HL-60 (cell line): ENCODE measurements around the gene CLPTM1L.

Experiments
- DNase-seq, 2 experiments: peaks; one replicate each; pipeline ENCODE4 v3.0.0-alpha.2; 2010 to 2020; ENCODE audit warnings: low read depth in 1 of 2, low spot score in 1 of 2
- H3K27ac ChIP-seq: fragments of 250-450 bp; sonication (Bioruptor Pico); replicated peaks from 2 replicates; pipeline ENCODE4 v1.5.1; 2020; ENCODE audit warnings: mild to moderate bottlenecking, moderate library complexity
- H3K27me3 ChIP-seq: fragments of 250-450 bp; sonication (Bioruptor Pico); 2 replicates; pipeline ENCODE4 v1.5.1; 2021; ENCODE audit warnings: mild to moderate bottlenecking, moderate library complexity; ENCODE audit not compliant: insufficient read depth, poor library complexity, severe bottlenecking
- H3K4me3 ChIP-seq: replicated peaks from 2 replicates; pipeline ENCODE4 v1.5.1; 2011; ENCODE audit warnings: mild to moderate bottlenecking, control low read depth, low read length; ENCODE audit not compliant: insufficient read depth
- GABPA ChIP-seq: IDR thresholded peaks from 2 replicates; pipeline ENCODE4 v1.6.1; 2012; ENCODE audit warnings: low read depth
- POLR2AphosphoS5 ChIP-seq: IDR thresholded peaks from 2 replicates; pipeline ENCODE4 v1.6.1; 2012; ENCODE audit warnings: low read depth
- SPI1 ChIP-seq: IDR thresholded peaks from 2 replicates; pipeline ENCODE4 v1.6.1; 2012; ENCODE audit warnings: low read depth, mild to moderate bottlenecking, borderline replicate concordance
- TF ChIP-seq, protein P1 (sequence below): IDR thresholded peaks from one replicate; pipeline ENCODE4 v1.5.1; 2011; ENCODE audit warnings: low read length, control low read depth, inconsistent platforms; ENCODE audit not compliant: insufficient read depth
- TF ChIP-seq, protein P2 (sequence below): IDR thresholded peaks from 2 replicates; pipeline ENCODE4 v1.6.1; 2012; ENCODE audit warnings: low read depth; ENCODE audit not compliant: insufficient replicate concordance

Gene CLPTM1L

DNA sequence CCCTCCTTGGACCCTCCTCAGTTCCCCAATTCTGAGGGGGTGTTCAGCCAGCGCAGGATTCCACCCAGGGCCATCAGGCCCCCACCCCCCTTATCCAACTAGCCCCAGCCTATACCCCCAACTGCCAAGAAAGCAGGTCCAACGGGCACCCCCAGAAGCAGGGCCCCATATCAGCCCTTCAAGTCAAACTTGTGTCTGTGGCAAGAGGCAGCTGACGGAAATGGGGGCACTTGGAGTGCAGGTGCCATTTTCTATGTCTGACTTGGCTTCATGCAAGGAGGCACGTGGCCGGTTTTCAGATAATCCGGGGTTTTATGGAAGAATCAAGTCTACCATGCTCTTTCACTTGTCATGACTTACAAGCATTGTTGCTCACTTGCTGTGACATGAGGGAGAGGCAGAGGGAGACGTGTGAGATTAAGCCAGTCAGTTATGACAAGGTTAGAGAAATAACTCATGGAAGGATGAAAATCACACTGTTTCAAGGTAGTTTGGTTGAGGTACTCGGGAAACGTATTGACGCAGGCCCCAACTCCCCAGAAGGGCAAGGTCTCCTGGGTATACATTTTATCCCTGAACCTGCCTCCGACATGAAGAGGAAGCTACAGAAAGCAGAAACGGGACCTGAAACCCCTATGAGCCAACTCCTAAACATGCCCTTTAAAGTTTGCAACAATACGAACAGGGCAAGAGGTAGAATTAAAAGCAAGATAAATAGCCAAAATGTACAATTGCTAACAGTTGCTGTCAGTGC is 26.5 kb upstream of the CLPTM1L start:
- DNase-seq: no peak
- no peaks in the 10 kb centered on the region for H3K27me3 ChIP-seq
- no peak overlapping the region for H3K27ac ChIP-seq
- no peak overlapping the region for H3K4me3 ChIP-seq
- TF ChIP-seq GABPA: no peak
- TF ChIP-seq, protein P1, sequence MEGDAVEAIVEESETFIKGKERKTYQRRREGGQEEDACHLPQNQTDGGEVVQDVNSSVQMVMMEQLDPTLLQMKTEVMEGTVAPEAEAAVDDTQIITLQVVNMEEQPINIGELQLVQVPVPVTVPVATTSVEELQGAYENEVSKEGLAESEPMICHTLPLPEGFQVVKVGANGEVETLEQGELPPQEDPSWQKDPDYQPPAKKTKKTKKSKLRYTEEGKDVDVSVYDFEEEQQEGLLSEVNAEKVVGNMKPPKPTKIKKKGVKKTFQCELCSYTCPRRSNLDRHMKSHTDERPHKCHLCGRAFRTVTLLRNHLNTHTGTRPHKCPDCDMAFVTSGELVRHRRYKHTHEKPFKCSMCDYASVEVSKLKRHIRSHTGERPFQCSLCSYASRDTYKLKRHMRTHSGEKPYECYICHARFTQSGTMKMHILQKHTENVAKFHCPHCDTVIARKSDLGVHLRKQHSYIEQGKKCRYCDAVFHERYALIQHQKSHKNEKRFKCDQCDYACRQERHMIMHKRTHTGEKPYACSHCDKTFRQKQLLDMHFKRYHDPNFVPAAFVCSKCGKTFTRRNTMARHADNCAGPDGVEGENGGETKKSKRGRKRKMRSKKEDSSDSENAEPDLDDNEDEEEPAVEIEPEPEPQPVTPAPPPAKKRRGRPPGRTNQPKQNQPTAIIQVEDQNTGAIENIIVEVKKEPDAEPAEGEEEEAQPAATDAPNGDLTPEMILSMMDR: no peak
- TF ChIP-seq, protein P2, sequence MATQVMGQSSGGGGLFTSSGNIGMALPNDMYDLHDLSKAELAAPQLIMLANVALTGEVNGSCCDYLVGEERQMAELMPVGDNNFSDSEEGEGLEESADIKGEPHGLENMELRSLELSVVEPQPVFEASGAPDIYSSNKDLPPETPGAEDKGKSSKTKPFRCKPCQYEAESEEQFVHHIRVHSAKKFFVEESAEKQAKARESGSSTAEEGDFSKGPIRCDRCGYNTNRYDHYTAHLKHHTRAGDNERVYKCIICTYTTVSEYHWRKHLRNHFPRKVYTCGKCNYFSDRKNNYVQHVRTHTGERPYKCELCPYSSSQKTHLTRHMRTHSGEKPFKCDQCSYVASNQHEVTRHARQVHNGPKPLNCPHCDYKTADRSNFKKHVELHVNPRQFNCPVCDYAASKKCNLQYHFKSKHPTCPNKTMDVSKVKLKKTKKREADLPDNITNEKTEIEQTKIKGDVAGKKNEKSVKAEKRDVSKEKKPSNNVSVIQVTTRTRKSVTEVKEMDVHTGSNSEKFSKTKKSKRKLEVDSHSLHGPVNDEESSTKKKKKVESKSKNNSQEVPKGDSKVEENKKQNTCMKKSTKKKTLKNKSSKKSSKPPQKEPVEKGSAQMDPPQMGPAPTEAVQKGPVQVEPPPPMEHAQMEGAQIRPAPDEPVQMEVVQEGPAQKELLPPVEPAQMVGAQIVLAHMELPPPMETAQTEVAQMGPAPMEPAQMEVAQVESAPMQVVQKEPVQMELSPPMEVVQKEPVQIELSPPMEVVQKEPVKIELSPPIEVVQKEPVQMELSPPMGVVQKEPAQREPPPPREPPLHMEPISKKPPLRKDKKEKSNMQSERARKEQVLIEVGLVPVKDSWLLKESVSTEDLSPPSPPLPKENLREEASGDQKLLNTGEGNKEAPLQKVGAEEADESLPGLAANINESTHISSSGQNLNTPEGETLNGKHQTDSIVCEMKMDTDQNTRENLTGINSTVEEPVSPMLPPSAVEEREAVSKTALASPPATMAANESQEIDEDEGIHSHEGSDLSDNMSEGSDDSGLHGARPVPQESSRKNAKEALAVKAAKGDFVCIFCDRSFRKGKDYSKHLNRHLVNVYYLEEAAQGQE: no peak
- no peak for TF ChIP-seq POLR2AphosphoS5
- TF ChIP-seq SPI1: no peak

DNA sequence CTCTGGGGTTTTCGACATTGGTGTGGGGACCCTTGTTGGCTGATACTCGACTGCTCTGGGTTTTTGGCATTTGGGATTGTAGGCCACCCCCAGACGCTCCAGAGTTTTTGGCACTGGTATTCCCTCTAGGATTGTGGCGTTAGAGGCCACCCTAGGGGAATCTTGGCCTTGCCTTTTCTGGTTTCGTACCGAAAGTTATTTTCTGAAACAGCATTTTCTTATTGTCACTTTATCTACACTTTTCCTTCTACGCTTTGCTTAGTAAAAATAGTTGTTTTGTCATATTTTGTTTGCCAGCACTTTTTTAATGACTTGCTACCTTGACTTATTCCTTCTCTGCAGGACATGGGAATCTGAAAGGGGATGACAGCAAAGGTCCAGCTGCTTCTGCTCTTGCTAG is 25.1 kb upstream of the CLPTM1L start:
- no peak for DNase-seq
- no peak overlapping the region for H3K4me3 ChIP-seq
- peaks cover 2% of the 10 kb centered on the region for H3K27me3 ChIP-seq
- no peak overlapping the region for H3K27ac ChIP-seq
- TF ChIP-seq, protein P2: no peak
- TF ChIP-seq POLR2AphosphoS5: no peak

DNA sequence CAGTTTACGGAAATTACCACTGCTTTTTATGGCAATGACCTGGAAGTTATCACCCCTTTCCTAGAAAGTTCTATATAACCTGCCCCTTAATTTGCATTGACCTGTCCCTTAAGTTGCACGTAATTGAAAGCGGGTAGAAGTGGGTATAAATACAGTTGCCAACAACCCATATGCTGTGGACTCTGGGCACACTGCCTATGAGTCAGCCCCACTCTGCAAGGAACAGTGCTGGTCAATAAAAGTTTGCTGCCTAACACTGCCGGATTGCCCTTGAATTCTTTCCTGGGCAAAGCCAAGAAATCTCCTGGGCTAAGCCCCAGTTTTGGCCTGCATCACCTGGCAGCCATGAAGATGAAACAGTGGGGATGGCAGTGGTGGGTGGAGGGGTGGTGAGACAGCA is 23.9 kb upstream of the CLPTM1L start:
- TF ChIP-seq, protein P2: no peak
- TF ChIP-seq GABPA (no peak), POLR2AphosphoS5 (no peak), SPI1 (no peak)
- TF ChIP-seq, protein P1: no peak
- peaks cover 3% of the 10 kb centered on the region for H3K27me3 ChIP-seq
- no peak for DNase-seq
- H3K4me3 ChIP-seq: no peak overlapping the region
- H3K27ac ChIP-seq: no peak overlapping the region
